Renal pelvis (tissue), 4 donors: Measurements from ENCODE around the gene RBM24. TPM values are rescaled to one million over a fixed set of nuclear protein-coding genes. Genes with fewer than 3 reads are reported as not detected.

Experiments
- DNase-seq: peaks from one replicate; pipeline ENCODE4 v3.0.0-alpha.2; 2013
- polyA plus RNA-seq, 3 donors: library from polyadenylated mRNA; unstranded; fragments of 120-200 nt; gene quantifications; one replicate each; pipeline ENCODE4 v1.2.1, GENCODE V29; 2013; ENCODE audit not compliant: insufficient read length in 3 of 3

The RBM24 gene
- polyA plus RNA-seq, 3 donors: 0.37 to 1.2 (median 1.2) TPM

DNA sequence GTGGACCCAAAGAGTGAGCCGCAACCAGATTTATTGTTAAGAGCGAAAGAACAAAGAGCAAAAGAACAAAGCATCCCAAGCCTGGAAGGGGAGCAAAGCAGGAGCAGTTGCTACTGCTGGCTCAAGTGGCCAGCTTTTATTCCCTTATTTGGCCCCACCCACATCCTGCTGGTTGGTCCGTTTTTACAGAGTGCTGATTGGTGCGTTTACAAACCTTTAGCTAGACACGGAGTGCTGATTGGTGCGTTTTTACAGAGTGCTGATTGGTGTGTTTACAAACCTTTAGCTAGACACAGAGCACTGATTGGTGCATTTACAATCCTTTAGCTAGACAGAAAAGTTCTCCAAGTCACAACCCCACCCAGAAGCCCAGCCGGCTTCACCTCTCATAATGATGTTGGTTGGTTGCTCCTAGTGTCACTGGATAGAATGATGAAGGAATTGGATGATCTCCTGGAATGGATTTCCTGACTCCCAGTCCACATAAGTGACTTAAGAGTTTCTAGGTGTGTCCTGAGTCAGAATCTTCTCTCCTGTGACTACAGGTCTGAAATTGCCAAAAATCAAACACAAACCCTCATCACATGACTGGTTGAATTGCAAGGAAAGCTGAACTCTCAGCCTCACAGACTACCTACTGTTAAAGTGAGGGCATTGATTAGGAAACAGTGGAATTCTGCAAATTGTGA, 60.1 kb downstream of the RBM24 start:
- DNase-seq: no peak

DNA sequence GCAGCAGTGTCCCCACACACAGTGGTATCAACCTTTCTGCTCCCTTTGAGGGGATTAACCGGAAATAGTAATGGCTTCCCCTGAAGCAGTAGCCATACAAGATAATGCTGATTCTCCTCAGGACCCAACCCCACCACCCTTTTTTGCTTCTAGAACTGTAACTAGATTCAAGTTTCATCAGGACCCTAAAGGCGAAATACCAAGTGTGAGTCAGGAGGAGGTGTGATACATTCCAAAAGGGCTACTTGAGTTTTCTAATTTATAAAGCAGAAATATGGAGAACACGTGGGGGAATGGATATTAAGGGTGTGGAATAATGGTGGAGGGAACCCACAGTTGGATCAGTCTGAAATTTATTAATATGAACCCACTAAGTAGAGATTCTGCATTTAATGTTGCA, 60.7 kb downstream of the RBM24 start:
- DNase-seq: no peak

DNA sequence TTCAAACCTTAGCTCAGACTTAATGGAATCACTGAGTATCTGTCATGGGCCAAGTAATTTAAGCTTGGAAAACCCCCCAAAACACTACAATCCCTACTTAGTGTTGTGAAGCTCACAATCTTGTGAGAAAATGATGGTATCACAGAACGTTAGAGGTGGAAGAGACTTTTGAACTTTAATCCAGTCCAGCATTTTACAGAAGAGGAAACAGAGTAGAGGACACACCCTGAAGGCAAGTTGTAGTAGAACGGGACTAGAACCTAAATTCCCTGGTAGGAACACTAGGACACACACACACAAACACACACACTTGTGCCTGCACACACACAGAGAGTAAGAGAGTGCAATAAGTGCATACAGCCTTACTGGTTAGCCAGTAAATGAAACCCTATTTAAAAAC, 62.1 kb downstream of the RBM24 start:
- DNase-seq: no peak

Other genes starting within 250 kb of the RBM24 start
- under 1 TPM; 0.19 to 0.49 (median 0.36) TPM for gene STMND1, start 179.3 kb upstream of the RBM24 start, polyA plus RNA-seq
- gene CAP2, start 112.2 kb downstream of the RBM24 start, polyA plus RNA-seq: 10 to 100 TPM; 12.6 to 13.0 (median 12.6) TPM